Measurements from ENCODE around the gene BCAR3.
A peak's percentile ranks its signal among the peaks of the same experiment; 100 is the strongest.

Gene BCAR3

GRCh38 chr1:93690921-93691789 is 9.5 kb upstream of the BCAR3 start:
- no peaks in the 10 kb centered on the region for H3K36me3 Mint-ChIP-seq (ENCODE audit: insufficient read depth)
- H3K27ac Mint-ChIP-seq (ENCODE audit: low read depth): no peak overlapping the region
- no peak for ATAC-seq (replicated peaks; ENCODE audit: extremely low read depth, poor library complexity, severe bottlenecking)
- no peak overlapping the region for H3K4me3 Mint-ChIP-seq
- H3K27me3 Mint-ChIP-seq: peaks cover 1% of the 10 kb centered on the region
- H3K9me3 Mint-ChIP-seq: no peaks in the 10 kb centered on the region
- H3K4me1 Mint-ChIP-seq: peaks cover 9% of the 10 kb centered on the region
- no peak for DNase-seq (ENCODE audit: low spot score in 2 of 2)

DNA sequence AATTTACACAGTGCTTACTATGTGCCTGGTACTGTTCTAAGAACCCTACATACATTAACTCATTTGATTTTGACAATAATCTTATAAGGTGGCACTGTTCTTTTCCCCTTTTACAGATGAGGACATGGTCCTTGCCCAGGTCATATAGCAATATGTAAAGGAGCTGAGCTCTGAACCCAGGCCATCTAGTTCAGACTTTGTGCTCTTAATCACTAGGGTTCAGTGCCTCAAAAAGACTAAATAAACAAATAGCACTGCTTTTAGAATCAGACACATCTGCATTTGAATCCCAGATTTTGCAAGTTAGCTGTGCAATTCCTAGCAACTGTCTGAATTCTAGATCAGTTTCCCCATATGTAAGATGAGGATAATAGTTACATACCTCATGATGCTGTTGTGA is 8.7 kb upstream of the BCAR3 start:
- H3K27me3 Mint-ChIP-seq: peaks cover 9% of the 10 kb centered on the region
- H3K4me1 Mint-ChIP-seq: peaks cover 9% of the 10 kb centered on the region
- DNase-seq (ENCODE audit: low spot score in 2 of 2): no peak
- H3K4me3 Mint-ChIP-seq: no peak overlapping the region
- no peak for ATAC-seq (replicated peaks; ENCODE audit: extremely low read depth, poor library complexity, severe bottlenecking)
- no peak overlapping the region for H3K27ac Mint-ChIP-seq (ENCODE audit: low read depth)
- no peaks in the 10 kb centered on the region for H3K9me3 Mint-ChIP-seq
- H3K36me3 Mint-ChIP-seq (ENCODE audit: insufficient read depth): no peaks in the 10 kb centered on the region

GRCh38 chr1:93689521-93690223 is 8.0 kb upstream of the BCAR3 start:
- H3K27ac Mint-ChIP-seq (ENCODE audit: low read depth): no peak overlapping the region
- H3K36me3 Mint-ChIP-seq (ENCODE audit: insufficient read depth): no peaks in the 10 kb centered on the region
- ATAC-seq (replicated peaks; ENCODE audit: extremely low read depth, poor library complexity, severe bottlenecking): no peak
- no peak overlapping the region for H3K4me3 Mint-ChIP-seq
- H3K27me3 Mint-ChIP-seq: peaks cover 12% of the 10 kb centered on the region
- peaks cover 9% of the 10 kb centered on the region for H3K4me1 Mint-ChIP-seq
- H3K9me3 Mint-ChIP-seq: no peaks in the 10 kb centered on the region
- no peak for DNase-seq (ENCODE audit: low spot score in 2 of 2)

DNA sequence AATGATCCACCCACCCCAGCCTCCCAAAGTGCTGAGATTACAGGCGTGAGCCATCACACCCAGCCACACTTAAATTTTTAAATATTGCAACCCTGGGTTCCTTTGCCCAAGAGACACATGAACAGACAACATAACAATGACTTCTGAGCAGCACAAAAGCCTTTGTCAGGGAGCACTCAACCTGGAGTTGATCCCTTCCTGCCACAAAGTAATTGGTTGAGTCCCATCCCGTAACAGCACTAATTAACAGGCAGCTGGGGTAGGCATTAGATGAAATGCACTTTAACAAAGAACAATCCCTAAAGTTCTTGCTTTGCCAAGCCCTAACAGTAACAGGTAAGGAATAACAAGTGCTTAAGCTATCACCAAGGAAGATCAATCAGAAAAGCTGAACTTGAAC is 5.9 kb upstream of the BCAR3 start:
- Mint-ChIP-seq H3K9me3 (no peaks in the 10 kb centered on the region), H3K27ac (ENCODE audit: low read depth) (no peak overlapping the region), H3K27me3 (peaks cover 31% of the 10 kb centered on the region), H3K4me3 (no peak overlapping the region), H3K36me3 (ENCODE audit: insufficient read depth) (no peaks in the 10 kb centered on the region), H3K4me1 (peaks cover 2% of the 10 kb centered on the region)
- ATAC-seq (replicated peaks; ENCODE audit: extremely low read depth, poor library complexity, severe bottlenecking) (no peak), DNase-seq (ENCODE audit: low spot score in 2 of 2) (no peak)

- Mint-ChIP-seq H3K9me3 (no peaks in the 10 kb centered on the region), H3K36me3 (ENCODE audit: insufficient read depth) (no peaks in the 10 kb centered on the region), H3K27me3 (peaks cover 40% of the 10 kb centered on the region), H3K4me3 (no peak overlapping the region), H3K4me1 (peaks cover 5% of the 10 kb centered on the region), H3K27ac (ENCODE audit: low read depth) (no peak overlapping the region)
- no peak for ATAC-seq (replicated peaks; ENCODE audit: extremely low read depth, poor library complexity, severe bottlenecking)
- no peak for DNase-seq (ENCODE audit: low spot score in 2 of 2)
Measured at GRCh38 chr1:93686504-93687250, 5.0 kb upstream of the BCAR3 start.

DNA sequence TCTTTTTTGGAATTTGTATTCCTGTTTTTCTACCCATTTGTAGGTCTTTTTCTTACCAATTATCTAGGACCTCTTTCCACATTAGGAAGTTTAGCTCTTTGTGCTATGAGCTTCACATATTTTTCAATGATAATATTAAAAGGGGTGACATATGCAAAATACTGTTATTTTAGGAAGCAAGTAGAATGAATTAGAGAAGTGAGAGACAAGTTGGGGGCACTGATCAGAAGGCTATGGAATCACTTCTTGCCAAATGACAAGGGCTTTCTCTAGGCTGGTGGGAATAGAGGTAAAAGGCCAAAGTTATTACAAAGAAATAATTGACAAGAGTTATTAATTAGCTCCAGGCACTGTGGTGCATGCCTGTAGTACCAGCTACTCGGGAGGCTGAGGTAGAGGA is 4.3 kb upstream of the BCAR3 start:
- peaks cover 44% of the 10 kb centered on the region for H3K27me3 Mint-ChIP-seq
- H3K27ac Mint-ChIP-seq (ENCODE audit: low read depth): no peak overlapping the region
- no peak for ATAC-seq (replicated peaks; ENCODE audit: extremely low read depth, poor library complexity, severe bottlenecking)

GRCh38 chr1:93683234-93683633 is 1.6 kb upstream of the BCAR3 start:
- DNase-seq (ENCODE audit: low spot score in 2 of 2) (no peak), ATAC-seq (replicated peaks; ENCODE audit: extremely low read depth, poor library complexity, severe bottlenecking) (no peak)
- H3K4me3 Mint-ChIP-seq: no peak overlapping the region
- no peaks in the 10 kb centered on the region for H3K9me3 Mint-ChIP-seq
- H3K36me3 Mint-ChIP-seq (ENCODE audit: insufficient read depth): no peaks in the 10 kb centered on the region
- no peak overlapping the region for H3K27ac Mint-ChIP-seq (ENCODE audit: low read depth)
- peaks cover 11% of the 10 kb centered on the region for H3K4me1 Mint-ChIP-seq
- peaks cover 52% of the 10 kb centered on the region for H3K27me3 Mint-ChIP-seq

More for the DNA sequence above, 4.3 kb upstream of the BCAR3 start:
- Mint-ChIP-seq H3K4me1 (peaks cover 6% of the 10 kb centered on the region), H3K4me3 (no peak overlapping the region), H3K36me3 (ENCODE audit: insufficient read depth) (no peaks in the 10 kb centered on the region), H3K9me3 (no peaks in the 10 kb centered on the region)
- no peak for DNase-seq (ENCODE audit: low spot score in 2 of 2)

GRCh38 chr1:93681989-93682412 is 364 bp upstream of the BCAR3 start:
- peaks cover 52% of the 10 kb centered on the region for H3K27me3 Mint-ChIP-seq
- no peak overlapping the region for H3K27ac Mint-ChIP-seq (ENCODE audit: low read depth)
- no peaks in the 10 kb centered on the region for H3K9me3 Mint-ChIP-seq
- H3K4me1 Mint-ChIP-seq: peaks cover 11% of the 10 kb centered on the region
- H3K36me3 Mint-ChIP-seq (ENCODE audit: insufficient read depth): no peaks in the 10 kb centered on the region
- DNase-seq (ENCODE audit: low spot score in 2 of 2) (no peak), ATAC-seq (replicated peaks; ENCODE audit: extremely low read depth, poor library complexity, severe bottlenecking) (no peak)
- H3K4me3 Mint-ChIP-seq: peak overlapping the region; percentile 80

DNA sequence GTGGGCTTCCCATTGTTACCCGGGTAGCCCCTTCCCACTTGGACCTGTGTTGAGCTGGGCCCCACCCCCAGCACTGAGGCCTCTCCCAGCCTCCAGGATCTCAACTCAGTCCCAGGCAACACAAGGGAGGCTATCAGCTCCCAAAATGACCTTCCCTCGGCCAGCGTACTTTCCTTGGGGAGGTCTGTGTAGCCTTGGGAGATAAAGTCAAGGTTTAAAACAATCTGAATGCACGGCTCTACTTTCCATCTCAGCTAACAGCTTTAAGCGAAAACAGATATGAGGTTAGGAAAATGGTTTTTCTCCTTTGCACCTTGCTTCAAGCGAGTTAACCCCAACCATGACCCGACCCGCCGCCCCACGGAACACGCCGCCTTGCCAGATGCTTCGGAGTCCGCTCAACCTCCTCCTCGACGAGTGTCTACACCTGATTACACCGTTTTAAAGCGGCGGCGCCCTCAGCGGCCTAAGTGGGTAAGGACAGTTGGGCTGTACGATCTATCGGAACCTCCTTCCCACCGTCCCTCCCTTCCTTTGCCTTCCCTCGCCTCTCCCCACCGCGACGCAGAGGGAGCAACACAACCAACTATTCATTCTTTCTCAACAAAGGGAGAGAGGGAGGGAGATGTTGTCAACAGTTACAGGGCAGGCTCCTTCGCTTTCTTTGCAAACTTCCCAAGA is 1.1 kb downstream of the BCAR3 start:
- DNase-seq (ENCODE audit: low spot score in 2 of 2): no peak
- H3K9me3 Mint-ChIP-seq: no peaks in the 10 kb centered on the region
- no peak overlapping the region for H3K27ac Mint-ChIP-seq (ENCODE audit: low read depth)
- H3K36me3 Mint-ChIP-seq (ENCODE audit: insufficient read depth): no peaks in the 10 kb centered on the region
- peaks cover 11% of the 10 kb centered on the region for H3K4me1 Mint-ChIP-seq
- peak; percentile 70 for ATAC-seq (replicated peaks; ENCODE audit: extremely low read depth, poor library complexity, severe bottlenecking)
- H3K4me3 Mint-ChIP-seq: peak overlapping the region; percentile 73
- peaks cover 45% of the 10 kb centered on the region for H3K27me3 Mint-ChIP-seq

- Mint-ChIP-seq H3K36me3 (ENCODE audit: insufficient read depth) (no peaks in the 10 kb centered on the region), H3K27me3 (peaks cover 44% of the 10 kb centered on the region), H3K4me1 (peaks cover 11% of the 10 kb centered on the region), H3K4me3 (peak overlapping the region; percentile 73), H3K9me3 (no peaks in the 10 kb centered on the region), H3K27ac (ENCODE audit: low read depth) (no peak overlapping the region)
- DNase-seq (ENCODE audit: low spot score in 2 of 2) (no peak), ATAC-seq (replicated peaks; ENCODE audit: extremely low read depth, poor library complexity, severe bottlenecking) (no peak)
Measured at GRCh38 chr1:93680076-93680419, 1.6 kb downstream of the BCAR3 start.

DNA sequence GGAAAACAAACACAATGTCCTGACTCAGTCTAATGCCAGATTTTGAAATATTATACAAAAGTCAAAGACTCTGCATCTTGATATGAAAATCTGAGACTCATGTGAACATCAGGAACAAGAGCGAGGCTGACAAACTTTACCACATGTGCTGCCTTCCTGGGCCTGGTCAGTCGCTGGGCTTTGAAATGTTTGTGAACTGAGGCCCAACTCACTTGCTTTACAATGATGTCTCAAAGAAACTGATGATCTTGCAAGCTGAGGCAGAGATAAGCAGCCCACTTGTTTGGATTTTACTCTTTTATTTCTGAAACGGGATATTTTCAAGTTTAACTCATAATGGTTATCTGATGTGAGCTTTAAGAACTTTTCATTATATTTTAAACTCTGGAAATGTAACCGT is 2.1 kb downstream of the BCAR3 start:
- H3K4me3 Mint-ChIP-seq: no peak overlapping the region
- H3K36me3 Mint-ChIP-seq (ENCODE audit: insufficient read depth): no peaks in the 10 kb centered on the region
- peaks cover 49% of the 10 kb centered on the region for H3K27me3 Mint-ChIP-seq
- ATAC-seq (replicated peaks; ENCODE audit: extremely low read depth, poor library complexity, severe bottlenecking) (no peak), DNase-seq (ENCODE audit: low spot score in 2 of 2) (no peak)
- H3K4me1 Mint-ChIP-seq: peaks cover 11% of the 10 kb centered on the region
- H3K27ac Mint-ChIP-seq (ENCODE audit: low read depth): no peak overlapping the region
- H3K9me3 Mint-ChIP-seq: no peaks in the 10 kb centered on the region

- Mint-ChIP-seq H3K9me3 (no peaks in the 10 kb centered on the region), H3K27ac (ENCODE audit: low read depth) (no peak overlapping the region), H3K4me3 (no peak overlapping the region), H3K36me3 (ENCODE audit: insufficient read depth) (no peaks in the 10 kb centered on the region), H3K27me3 (peaks cover 48% of the 10 kb centered on the region), H3K4me1 (peaks cover 11% of the 10 kb centered on the region)
- DNase-seq (ENCODE audit: low spot score in 2 of 2) (no peak), ATAC-seq (replicated peaks; ENCODE audit: extremely low read depth, poor library complexity, severe bottlenecking) (no peak)
Measured at GRCh38 chr1:93678946-93679480, 2.6 kb downstream of the BCAR3 start.
